SK-N-SH (cell line): Measurements from ENCODE around the gene PHACTR3. TPM values are rescaled to one million over a fixed set of nuclear protein-coding genes. Genes with fewer than 3 reads are reported as not detected.

Experiments
- CTCF ChIA-PET: fragments of 300-600, 350-600 bp; formaldehyde crosslinking; extraction: SDS; loops from one replicate; lab custom pipeline; 2021; lab: Yijun Ruan, JAX
- POLR2A ChIA-PET: fragments of 350-600 bp; sonication (Branson Sonifier 250); formaldehyde crosslinking; extraction: SDS; loops from one replicate; lab custom pipeline; 2020; ENCODE audit warnings: antibody characterized with exemption, inconsistent platforms; lab: Yijun Ruan, JAX
- DNase-seq: peaks from one replicate; pipeline ENCODE4 v3.0.0; 2012
- H2AFZ ChIP-seq: fragments of 200-600 bp; sonication (generic); 2 replicates; pipeline ENCODE4 v1.8.1; 2016; ENCODE audit warnings: antibody characterized with exemption, mild to moderate bottlenecking, low read depth
- H3F3A ChIP-seq: fragments of 200-600 bp; sonication (generic); replicated peaks from 2 replicates; pipeline ENCODE3; 2016; ENCODE audit warnings: antibody characterized with exemption, mild to moderate bottlenecking; ENCODE audit not compliant: insufficient read depth
- H3K27ac ChIP-seq, 2 experiments: fragments of 200-500 bp in 1 of 2; fragments of 200-600 bp in 1 of 2; sonication (Bioruptor generic) in 1 of 2; sonication (generic), shearing (Covaris generic) in 1 of 2; 2 replicates each; pipeline versions ENCODE4 v1.5.1 to v1.6.1; 2014 to 2016; ENCODE audit warnings: low read depth in 2 of 2, inconsistent platforms in 1 of 2, low read length in 1 of 2, mild to moderate bottlenecking in 1 of 2, mixed read lengths in 1 of 2
- H3K27me3 ChIP-seq: fragments of 200-600 bp; sonication (generic), shearing (Covaris generic); 2 replicates; pipeline ENCODE4 v1.6.1; 2016; ENCODE audit warnings: mixed run types; ENCODE audit not compliant: insufficient read depth
- H3K36me3 ChIP-seq, 2 experiments: fragments of 200-500 bp in 1 of 2; fragments of 200-600 bp in 1 of 2; sonication (Bioruptor generic) in 1 of 2; sonication (generic) in 1 of 2; replicated peaks in 1 of 2; 2 replicates each; pipeline versions ENCODE3 to v1.5.1; 2014 to 2016; ENCODE audit warnings: low read length in 1 of 2, mild to moderate bottlenecking in 1 of 2; ENCODE audit not compliant: insufficient read depth in 2 of 2, control insufficient read depth in 1 of 2
- H3K4me1 ChIP-seq, 2 experiments: fragments of 200-500 bp in 1 of 2; fragments of 200-600 bp in 1 of 2; sonication (Bioruptor generic) in 1 of 2; sonication (generic), shearing (Covaris generic) in 1 of 2; 2 replicates each; pipeline versions ENCODE4 v1.5.1 to v1.6.1; 2014 to 2016; ENCODE audit warnings: low read depth in 1 of 2, low read length in 1 of 2, mixed run types in 1 of 2; ENCODE audit not compliant: insufficient read depth in 2 of 2, control insufficient read depth in 1 of 2
- H3K4me2 ChIP-seq: fragments of 200-600 bp; sonication (generic), shearing (Covaris generic); 2 replicates; pipeline ENCODE4 v1.6.1; 2017; ENCODE audit warnings: mixed run types
- H3K4me3 ChIP-seq, 2 experiments: fragments of 200-500 bp in 1 of 2; fragments of 200-600 bp in 1 of 2; sonication (Bioruptor generic) in 1 of 2; sonication (generic), shearing (Covaris generic) in 1 of 2; 2 replicates each; pipeline versions ENCODE4 v1.5.1 to v1.8.1; 2014 to 2016; ENCODE audit warnings: low read depth in 2 of 2, inconsistent platforms in 1 of 2, low read length in 1 of 2, mild to moderate bottlenecking in 1 of 2, mixed read lengths in 1 of 2, moderate library complexity in 1 of 2
- H3K79me2 ChIP-seq: fragments of 200-600 bp; sonication (generic); 2 replicates; pipeline ENCODE4 v1.8.1; 2017; ENCODE audit warnings: mild to moderate bottlenecking; ENCODE audit not compliant: insufficient read depth
- H3K9ac ChIP-seq: fragments of 200-600 bp; sonication (generic); 2 replicates; pipeline ENCODE4 v1.6.1; 2017; ENCODE audit warnings: mixed run types
- H3K9me2 ChIP-seq: fragments of 200-600 bp; sonication (generic); 2 replicates; pipeline ENCODE4 v1.6.1; 2017; ENCODE audit warnings: mixed run types
- H3K9me3 ChIP-seq: fragments of 200-600 bp; sonication (generic); 2 replicates; pipeline ENCODE4 v1.6.1; 2017; ENCODE audit warnings: mixed run types, mild to moderate bottlenecking, moderate library complexity
- H4K20me1 ChIP-seq: fragments of 200-600 bp; sonication (generic); 2 replicates; pipeline ENCODE4 v1.6.1; 2017; ENCODE audit warnings: mild to moderate bottlenecking, mixed run types; ENCODE audit not compliant: insufficient read depth
- CHD2 ChIP-seq: fragments of 150-350 bp; IDR thresholded peaks from 2 replicates; pipeline ENCODE4 v1.6.1; 2018; ENCODE audit warnings: low read length; ENCODE audit not compliant: partially characterized antibody
- EP300 ChIP-seq, 2 experiments: IDR thresholded peaks; 2 replicates each; pipeline versions ENCODE4 v1.4.0 to v1.6.1; 2012; ENCODE audit warnings: borderline replicate concordance in 1 of 2, low read depth in 1 of 2, low read length in 1 of 2
- EZH2phosphoT487 ChIP-seq: fragments of 200-600 bp; sonication (generic); IDR thresholded peaks from 2 replicates; pipeline ENCODE4 v1.6.1; 2017; ENCODE audit warnings: low read depth, mixed run types, mild to moderate bottlenecking, antibody characterized with exemption, moderate library complexity, borderline replicate concordance
- FOSL2 ChIP-seq: IDR thresholded peaks from 2 replicates; pipeline ENCODE4 v1.4.0; 2012; ENCODE audit warnings: low read depth, mild to moderate bottlenecking, moderate library complexity, borderline replicate concordance
- FOXM1 ChIP-seq: IDR thresholded peaks from 2 replicates; pipeline ENCODE4 v1.4.0; 2012; ENCODE audit warnings: low read depth, mild to moderate bottlenecking
- GATA2 ChIP-seq: sonication (generic); formaldehyde crosslinking; IDR thresholded peaks from 2 replicates; pipeline ENCODE4 v1.5.0; 2020; ENCODE audit warnings: mild to moderate bottlenecking, missing genetic modification reagents
- MEF2A ChIP-seq: IDR thresholded peaks from 2 replicates; pipeline ENCODE4 v1.4.0; 2012; ENCODE audit warnings: low read depth, borderline replicate concordance
- MXI1 ChIP-seq: IDR thresholded peaks from 2 replicates; pipeline ENCODE4 v1.6.1; 2012; ENCODE audit warnings: mild to moderate bottlenecking, low read depth, low read length, improper control_type of control experiment
- NRF1 ChIP-seq: IDR thresholded peaks from 2 replicates; pipeline ENCODE4 v1.6.1; 2012; ENCODE audit warnings: low read depth, mild to moderate bottlenecking, low read length
- RAD21 ChIP-seq: IDR thresholded peaks from 2 replicates; pipeline ENCODE4 v1.6.1; 2012; ENCODE audit warnings: mild to moderate bottlenecking, low read length
- RFX5 ChIP-seq: IDR thresholded peaks from 2 replicates; pipeline ENCODE4 v1.6.1; 2012; ENCODE audit warnings: mild to moderate bottlenecking, improper control_type of control experiment, low read length
- TCF12 ChIP-seq: IDR thresholded peaks from 2 replicates; pipeline ENCODE4 v1.4.0; 2012
- WGBS: methylation state at CpG from one replicate; pipeline ENCODE4 v1.1.6; 2017; ENCODE audit warnings: low lambda C conversion rate; 5-methylcytosine and 5-hydroxymethylcytosine counted together
- polyA plus RNA-seq, 3 experiments: library from polyadenylated mRNA; depleted of rRNA; stranded (reverse); fragments of >200 nt; gene quantifications; 2 replicates each; pipeline ENCODE4 v1.2.3, GENCODE V29; 2012
- TF ChIP-seq, protein P1 (sequence below): fragments of 150-350 bp; IDR thresholded peaks from 2 replicates; pipeline ENCODE4 v1.6.1; 2017; ENCODE audit warnings: antibody characterized with exemption, low read length, low read depth, borderline replicate concordance
- TF ChIP-seq, protein P2 (sequence below): IDR thresholded peaks from 2 replicates; pipeline ENCODE4; 2012
- TF ChIP-seq, protein P3 (sequence below): IDR thresholded peaks from 2 replicates; pipeline ENCODE4 v1.4.0; 2012; ENCODE audit warnings: low read depth

The PHACTR3 gene
- polyA plus RNA-seq, 1 of the 3 experiments (the other 2 are of a cell fraction): 0.10 TPM

DNA sequence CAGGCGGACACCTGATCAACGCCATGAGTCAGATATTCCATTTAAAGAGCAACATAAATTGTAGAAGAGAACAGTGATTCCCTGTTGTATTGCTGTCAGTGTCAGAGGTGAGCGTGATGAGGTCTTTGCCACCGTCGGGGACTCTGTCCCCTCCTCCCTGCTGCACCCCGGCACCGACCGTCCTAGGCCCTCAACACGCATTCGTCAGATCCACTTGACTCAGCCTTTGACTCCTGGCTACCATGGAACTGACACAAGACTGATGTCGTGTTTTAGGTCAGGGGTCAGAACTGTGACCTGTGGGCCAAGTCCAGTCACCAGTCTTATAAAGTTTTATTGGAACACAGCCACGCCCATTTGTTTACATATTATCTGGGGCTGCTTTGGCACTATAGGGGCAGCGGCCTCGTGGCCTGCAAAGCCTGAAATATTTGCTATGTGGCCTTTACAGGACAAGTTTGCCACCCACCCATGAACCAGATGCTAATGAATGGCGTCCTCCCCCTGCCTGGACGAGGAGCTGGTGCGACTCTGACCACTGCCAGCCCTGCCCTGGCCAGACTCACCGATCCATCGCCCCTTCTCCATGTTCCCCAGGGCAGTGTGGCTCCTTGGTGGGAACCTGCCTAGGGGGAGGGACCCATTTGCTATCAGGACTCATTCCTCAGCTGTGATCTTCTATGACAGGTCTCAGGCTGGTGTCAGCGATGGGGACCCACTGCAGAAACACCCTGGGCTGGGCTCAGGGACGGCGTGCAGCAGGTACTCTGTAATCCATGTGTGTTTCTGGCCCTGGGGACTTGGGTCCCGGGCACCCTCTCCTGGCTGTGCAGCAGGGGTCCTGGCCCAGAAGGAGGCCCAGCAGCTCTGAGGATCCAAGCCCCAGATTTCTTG, 37.5 kb upstream of the PHACTR3 start:
- Histone ChIP-seq H3K27me3 (no peaks in the 10 kb centered on the region), H3K4me3 (no peak overlapping the region), H3K79me2 (no peaks in the 10 kb centered on the region), H3K27ac (no peak overlapping the region), H3K4me2 (no peak overlapping the region), H3F3A (no peaks in the 10 kb centered on the region), H4K20me1 (no peaks in the 10 kb centered on the region), H3K9me2 (no peaks in the 10 kb centered on the region), H3K9ac (no peak overlapping the region), H2AFZ (no peak overlapping the region), H3K9me3 (no peaks in the 10 kb centered on the region), H3K36me3 (no peaks in the 10 kb centered on the region), H3K4me1 (peaks cover 0 to 2% of the 10 kb centered on the region in 2 experiments; a peak in 1 of 4 replicates)
- no peak for DNase-seq
- ChIA-PET CTCF (interaction anchor here (0.9 to 1.0 kb wide), 2 partner anchors 31 to 42 kb away, joined by 3 read pairs; no protein-coding TSS in a partner anchor), POLR2A (no interaction called here)
- 52% methylated on average over 19 of the region's 23 CpGs for WGBS
- TF ChIP-seq RFX5 (no peak), EP300 (IDR thresholded peaks at IDR 0.05; ENCODE audit: borderline replicate concordance in 1 of 2, low read depth in 1 of 2, low read length in 1 of 2) (no peak), NRF1 (no peak), FOXM1 (no peak), CHD2 (no peak)
- TF ChIP-seq, all 33 proteins: peak for 0

DNA sequence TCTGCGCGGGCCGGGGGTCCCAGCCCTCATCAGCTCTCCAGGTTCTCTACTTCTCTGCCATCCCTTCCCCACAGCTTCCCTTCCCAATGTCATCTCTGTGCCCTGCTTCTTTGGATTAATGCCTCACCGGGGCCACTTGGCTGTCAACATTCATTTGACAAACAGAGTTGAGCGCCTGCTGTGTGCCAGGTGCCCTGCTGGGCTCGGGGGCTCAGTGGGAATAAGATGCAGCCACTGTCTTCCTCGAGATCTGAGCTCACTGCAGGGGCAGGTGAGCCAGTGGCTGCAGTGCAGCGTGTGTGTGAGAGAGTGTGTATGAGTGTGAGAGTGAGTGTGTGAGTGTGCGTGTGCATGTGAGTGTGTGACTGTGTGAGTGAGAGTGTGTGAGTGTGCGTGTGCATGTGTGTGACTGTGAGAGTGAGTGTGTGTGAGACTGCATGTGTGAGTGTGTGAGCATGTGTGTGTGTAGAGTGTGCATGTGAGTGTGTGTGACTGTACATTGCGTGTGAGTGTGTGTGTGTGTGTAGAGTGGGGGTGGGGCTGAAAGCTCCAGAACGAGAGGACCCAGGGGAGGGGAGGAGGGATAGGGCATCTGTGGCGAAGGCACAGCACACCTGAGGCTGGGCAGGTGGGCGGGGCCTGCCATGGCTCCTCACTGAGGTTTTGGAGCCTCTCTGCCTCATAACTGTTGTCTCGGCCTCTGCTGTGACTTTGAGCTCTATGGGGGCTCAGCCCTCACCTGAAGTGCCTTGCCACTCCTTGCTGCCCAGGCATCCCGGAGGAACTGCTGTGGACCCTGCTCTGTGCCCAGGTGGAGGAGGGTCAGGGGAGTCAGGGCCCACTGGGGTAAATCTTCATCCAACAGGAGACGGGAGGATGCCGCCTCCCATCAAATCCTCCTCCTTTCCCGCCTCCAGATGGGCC, 36.5 kb upstream of the PHACTR3 start:
- no peak overlapping the region for H2AFZ ChIP-seq
- no peaks in the 10 kb centered on the region for H3K79me2 ChIP-seq
- DNase-seq: no peak
- no peak overlapping the region for H3K4me3 ChIP-seq
- no peaks in the 10 kb centered on the region for H3K36me3 ChIP-seq
- TF ChIP-seq TCF12 (no peak), EZH2phosphoT487 (no peak), FOXM1 (no peak), MXI1 (no peak), RAD21 (no peak), RFX5 (no peak), GATA2 (no peak), MEF2A (no peak), CHD2 (no peak), FOSL2 (no peak)
- TF ChIP-seq, protein P1, sequence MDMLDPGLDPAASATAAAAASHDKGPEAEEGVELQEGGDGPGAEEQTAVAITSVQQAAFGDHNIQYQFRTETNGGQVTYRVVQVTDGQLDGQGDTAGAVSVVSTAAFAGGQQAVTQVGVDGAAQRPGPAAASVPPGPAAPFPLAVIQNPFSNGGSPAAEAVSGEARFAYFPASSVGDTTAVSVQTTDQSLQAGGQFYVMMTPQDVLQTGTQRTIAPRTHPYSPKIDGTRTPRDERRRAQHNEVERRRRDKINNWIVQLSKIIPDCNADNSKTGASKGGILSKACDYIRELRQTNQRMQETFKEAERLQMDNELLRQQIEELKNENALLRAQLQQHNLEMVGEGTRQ: no peak
- TF ChIP-seq, protein P2, sequence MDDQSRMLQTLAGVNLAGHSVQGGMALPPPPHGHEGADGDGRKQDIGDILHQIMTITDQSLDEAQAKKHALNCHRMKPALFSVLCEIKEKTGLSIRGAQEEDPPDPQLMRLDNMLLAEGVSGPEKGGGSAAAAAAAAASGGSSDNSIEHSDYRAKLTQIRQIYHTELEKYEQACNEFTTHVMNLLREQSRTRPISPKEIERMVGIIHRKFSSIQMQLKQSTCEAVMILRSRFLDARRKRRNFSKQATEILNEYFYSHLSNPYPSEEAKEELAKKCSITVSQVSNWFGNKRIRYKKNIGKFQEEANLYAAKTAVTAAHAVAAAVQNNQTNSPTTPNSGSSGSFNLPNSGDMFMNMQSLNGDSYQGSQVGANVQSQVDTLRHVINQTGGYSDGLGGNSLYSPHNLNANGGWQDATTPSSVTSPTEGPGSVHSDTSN: no peak
- TF ChIP-seq, protein P3, sequence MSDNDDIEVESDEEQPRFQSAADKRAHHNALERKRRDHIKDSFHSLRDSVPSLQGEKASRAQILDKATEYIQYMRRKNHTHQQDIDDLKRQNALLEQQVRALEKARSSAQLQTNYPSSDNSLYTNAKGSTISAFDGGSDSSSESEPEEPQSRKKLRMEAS: no peak
- H3K27ac ChIP-seq: no peak overlapping the region
- H3K9me3 ChIP-seq: no peaks in the 10 kb centered on the region
- peaks cover 0 to 5% of the 10 kb centered on the region in 2 experiments; a peak in 1 of 4 replicates for H3K4me1 ChIP-seq
- WGBS: 41% methylated on average over 17 of the region's 19 CpGs
- no peaks in the 10 kb centered on the region for H3K27me3 ChIP-seq
- no peaks in the 10 kb centered on the region for H4K20me1 ChIP-seq
- H3K9ac ChIP-seq: no peak overlapping the region
- H3K9me2 ChIP-seq: no peaks in the 10 kb centered on the region
- no peaks in the 10 kb centered on the region for H3F3A ChIP-seq
- H3K4me2 ChIP-seq: no peak overlapping the region
- CTCF ChIA-PET: interaction anchor here (0.9 to 6.9 kb wide), 4 partner anchors 7 to 181 kb away, joined by 3 to 107 read pairs (median 32); no protein-coding TSS in a partner anchor
- POLR2A ChIA-PET: no interaction called here
